M059J (cell line): ENCODE data around the gene MS4A2. TPM values are rescaled to one million over a fixed set of nuclear protein-coding genes. Genes with fewer than 3 reads are reported as not detected.
"Not testable (repeated sequence)": the region's sequence is repeated elsewhere in the genome, so short reads cannot be mapped to it uniquely, and the experiment has no call there.

Experiments used
- DNase-seq: peaks from one replicate; pipeline ENCODE4 v3.0.0-alpha.2; 2012; ENCODE audit warnings: low read depth
- total RNA-seq: library from RNA; depleted of rRNA; stranded (reverse); fragments of >200 nt; shearing (Covaris generic); gene quantifications from 2 replicates; pipeline ENCODE4 v1.2.3, GENCODE V29; 2014

MS4A2 gene
- total RNA-seq, 1 experiment from 2014 or later: not detected

DNA sequence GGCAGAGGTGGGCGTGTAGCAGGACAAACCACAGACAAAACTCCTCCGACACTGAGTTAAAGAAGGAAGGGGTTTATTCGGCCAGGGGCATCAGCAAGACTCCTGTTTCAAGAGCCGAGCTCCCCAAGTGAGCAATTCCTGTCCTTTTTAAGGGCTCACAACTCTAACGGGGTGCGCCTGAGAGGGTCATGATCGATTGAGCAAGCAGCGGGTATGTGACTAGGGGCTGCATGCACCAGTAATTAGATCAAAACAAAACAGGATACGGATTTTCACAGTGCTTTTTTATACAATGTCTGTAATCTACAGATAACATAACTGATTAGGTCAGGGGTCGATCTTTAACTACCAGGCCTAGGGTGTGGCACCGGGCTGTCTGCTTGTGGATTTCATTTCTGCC, 12.9 kb downstream of the MS4A2 start:
- DNase-seq: not testable (repeated sequence)

DNA sequence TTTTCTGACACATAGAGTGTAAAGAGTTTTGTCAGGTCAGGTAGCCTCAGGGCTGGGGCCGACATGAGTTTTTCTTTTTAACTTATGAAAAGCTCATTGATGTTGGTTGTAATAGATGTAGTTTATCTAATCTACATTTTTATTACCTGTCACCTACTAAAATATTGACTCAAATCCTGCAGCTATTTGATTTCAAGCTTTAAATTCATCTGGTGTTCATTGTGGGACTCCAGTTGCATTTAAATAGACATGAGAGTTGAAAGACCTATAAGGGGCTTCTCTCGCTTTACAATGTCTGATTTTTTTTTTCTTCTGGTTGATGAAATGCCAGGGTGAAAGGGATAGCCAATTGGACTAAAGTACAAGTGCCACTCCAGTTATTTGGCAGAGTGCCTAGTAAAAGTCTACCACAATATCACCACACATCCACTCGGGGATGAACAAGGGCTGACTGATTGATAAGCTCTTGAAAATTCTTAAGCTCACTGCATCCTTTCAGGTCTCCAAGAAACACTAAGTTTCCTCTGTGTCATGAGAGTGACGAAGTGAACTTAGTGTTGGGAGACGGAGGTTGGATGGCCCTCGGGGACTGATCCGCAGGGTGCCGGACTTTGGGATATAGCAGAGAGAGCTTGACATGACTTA, 16.1 kb downstream of the MS4A2 start:
- DNase-seq: not testable (repeated sequence)

- not testable (repeated sequence) for DNase-seq
Observed at GRCh38 chr11:60108631-60109030, 20.2 kb downstream of the MS4A2 start.

- DNase-seq: no peak
Observed at GRCh38 chr11:60111793-60112192, 23.3 kb downstream of the MS4A2 start.

- DNase-seq: no peak
Observed at GRCh38 chr11:60116996-60117790, 28.7 kb downstream of the MS4A2 start.

DNA sequence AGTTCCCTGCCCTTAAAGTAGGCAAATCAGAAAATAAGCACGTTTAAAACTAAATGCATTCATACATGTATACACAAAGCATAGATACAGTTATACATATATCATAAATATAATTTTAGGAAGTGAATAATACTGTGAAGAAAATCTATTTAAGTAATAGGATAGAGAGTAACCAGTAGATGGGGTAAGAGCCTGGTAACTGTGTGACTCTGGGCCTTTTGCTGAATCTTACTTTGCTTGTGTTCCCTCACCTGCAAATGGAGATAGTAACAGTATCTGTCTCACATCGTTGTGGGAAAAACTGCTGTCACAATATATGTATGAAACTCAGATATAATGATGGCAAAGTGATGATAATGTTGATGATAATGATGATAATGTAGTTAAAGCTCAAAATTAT, 29.9 kb downstream of the MS4A2 start:
- no peak for DNase-seq

GRCh38 chr11:60119710-60120109, 31.2 kb downstream of the MS4A2 start:
- no peak for DNase-seq

DNA sequence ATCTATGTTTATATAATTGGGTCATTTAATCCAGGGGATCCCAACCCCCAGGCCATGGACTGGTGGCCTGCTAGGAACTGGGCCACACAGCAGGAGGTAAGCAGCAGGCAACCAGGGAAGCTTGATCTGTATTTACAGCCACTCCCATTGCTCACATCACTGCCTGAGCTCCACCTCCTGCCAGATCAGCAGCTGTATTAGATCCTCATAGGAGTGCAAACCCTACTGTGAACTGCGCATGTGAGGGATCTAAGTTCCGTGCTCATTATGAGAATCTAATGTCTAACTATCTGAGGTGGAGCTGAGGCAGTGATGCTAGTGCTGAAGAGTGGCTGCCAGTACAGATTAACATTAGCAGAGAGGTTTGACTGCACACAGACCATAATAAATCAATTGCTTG, 32.8 kb downstream of the MS4A2 start:
- peak; percentile 49 for DNase-seq

- DNase-seq: no peak
Observed at GRCh38 chr11:60122414-60123036, 34.1 kb downstream of the MS4A2 start.

DNA sequence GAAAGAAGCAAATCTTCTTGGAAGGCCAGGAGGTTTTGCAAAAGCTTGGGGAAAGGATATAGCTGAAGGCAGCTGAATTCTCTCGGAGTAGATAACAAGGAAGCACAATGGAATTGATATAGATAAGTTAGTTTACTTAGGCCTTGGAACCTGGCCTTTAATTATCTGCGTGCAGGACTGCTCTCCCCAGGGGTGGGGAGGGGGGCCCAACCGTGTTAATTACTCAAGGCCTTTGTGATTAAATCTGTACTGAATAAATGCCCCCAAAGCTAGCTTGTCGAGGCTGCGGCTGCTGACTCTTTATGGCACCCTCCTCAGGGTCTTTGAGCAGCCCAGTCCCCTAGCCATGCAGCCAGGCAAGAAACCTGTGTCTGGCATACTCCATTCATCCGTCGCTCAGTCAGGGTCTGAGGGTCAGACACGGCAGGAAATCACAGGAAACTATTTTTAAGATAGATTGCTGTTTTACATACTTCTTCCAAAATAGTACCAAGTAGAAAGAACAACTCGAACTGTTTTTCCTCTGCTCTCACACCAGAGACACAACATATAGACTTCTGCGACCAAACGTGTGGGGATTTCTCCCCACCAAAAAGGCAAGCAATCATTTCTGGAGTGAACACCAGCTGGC, 36.5 kb downstream of the MS4A2 start:
- DNase-seq: no peak

- DNase-seq: peak; percentile 63
Observed at GRCh38 chr11:60125956-60126585, 37.6 kb downstream of the MS4A2 start.

- peak; percentile 67 for DNase-seq
Observed at GRCh38 chr11:60127311-60127811, 38.9 kb downstream of the MS4A2 start.

- DNase-seq: no peak
Observed at GRCh38 chr11:60128376-60128775, 39.9 kb downstream of the MS4A2 start.

GRCh38 chr11:60128866-60129265, 40.4 kb downstream of the MS4A2 start:
- DNase-seq: not testable (repeated sequence)

- DNase-seq: no peak
Observed at GRCh38 chr11:60129853-60130252, 41.4 kb downstream of the MS4A2 start.

GRCh38 chr11:60130496-60130895, 42.0 kb downstream of the MS4A2 start:
- peak; percentile 62 for DNase-seq

DNA sequence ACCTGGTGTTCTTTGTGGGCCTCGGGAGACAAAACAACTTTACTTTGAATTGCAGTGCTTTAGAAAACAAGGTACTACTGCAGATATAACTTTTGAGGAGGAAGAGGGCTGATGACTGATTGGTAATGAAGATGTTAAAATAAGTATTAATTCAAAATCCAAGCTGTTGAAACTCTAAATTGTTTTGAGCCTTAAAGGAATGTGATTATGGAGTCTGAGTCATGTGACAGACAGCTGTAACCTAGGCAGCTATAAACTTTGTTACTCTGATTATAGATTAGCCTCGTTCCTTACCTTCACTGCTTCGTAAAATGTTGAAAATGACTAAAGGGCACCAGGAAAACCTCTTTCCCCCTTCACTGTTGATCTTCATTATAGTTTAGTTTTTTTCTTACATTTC, 43.4 kb downstream of the MS4A2 start:
- DNase-seq: no peak

- DNase-seq: no peak
Observed at GRCh38 chr11:60133917-60134316, 45.5 kb downstream of the MS4A2 start.

DNA sequence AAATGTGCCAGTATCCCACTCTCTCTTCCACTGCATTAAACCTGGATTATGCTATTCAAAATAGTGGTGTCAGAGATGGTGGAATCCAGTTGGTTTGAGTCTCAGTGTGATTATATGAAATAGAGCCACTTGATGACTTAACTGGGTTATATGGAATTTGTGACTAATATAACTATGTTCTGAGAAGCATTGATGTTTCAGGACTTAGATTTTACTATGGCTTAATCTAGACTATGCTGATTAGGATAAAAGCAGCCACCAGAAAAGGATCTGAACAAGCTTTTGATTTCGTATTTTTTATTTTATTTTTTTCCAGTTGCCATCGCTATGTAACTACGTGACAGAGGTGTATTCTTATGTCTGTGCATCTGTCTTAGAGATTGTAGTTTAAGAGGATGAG, 55.3 kb downstream of the MS4A2 start:
- DNase-seq: peak; percentile 11

GRCh38 chr11:60145677-60146076, 57.2 kb downstream of the MS4A2 start:
- DNase-seq: no peak
